ENCODE measurements around the gene NSG1. TPM values are rescaled to one million over a fixed set of nuclear protein-coding genes. Genes with fewer than 3 reads are reported as not detected.

Gene NSG1
- total and polyA plus RNA-seq, 2 of the 4 experiments (the other 2 are of a cell fraction): 0.72 to 1.6 TPM

DNA sequence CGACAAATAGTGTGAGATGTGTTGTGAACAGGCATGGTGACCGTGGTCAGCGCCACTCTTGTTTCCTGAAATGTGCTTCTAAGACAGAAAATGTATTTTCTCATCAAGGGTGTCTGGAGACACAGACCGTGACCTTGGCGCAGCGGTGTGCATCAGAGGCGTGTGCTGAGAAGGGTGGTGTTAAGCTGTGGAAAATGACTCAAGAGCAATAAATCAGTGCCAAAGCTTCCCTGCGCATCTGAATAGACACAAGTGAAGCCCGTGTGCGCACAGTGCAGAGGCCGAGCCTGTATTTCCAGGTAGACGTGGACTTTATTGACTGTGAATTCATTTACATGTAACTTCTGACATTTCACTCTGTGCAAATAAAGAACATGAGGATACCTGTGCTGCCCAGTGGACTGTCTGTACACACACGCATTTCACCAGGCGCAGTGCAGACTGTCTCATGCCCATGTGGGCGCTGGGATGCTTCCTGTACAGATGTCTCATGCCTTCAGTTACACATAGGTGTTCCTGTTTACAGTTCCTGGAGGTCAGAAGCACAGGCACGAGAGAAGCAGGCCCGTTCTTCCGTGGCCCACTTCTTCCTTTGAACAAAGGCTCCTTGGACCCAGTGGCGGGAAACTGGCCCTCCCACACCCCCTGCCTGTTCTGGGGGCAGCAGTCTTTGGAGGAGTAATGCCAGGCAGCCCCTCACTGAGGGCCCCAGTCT lies 31.9 kb downstream of the NSG1 start:
- in situ Hi-C loops (cut with MboI; ENCODE audit: low sequenced_read_pairs) (no loop called here), dilution Hi-C loops (cut with HindIII; ENCODE audit: low sequenced_read_pairs, unreplicated experiment) (no loop called here), intact Hi-C loops (cut with micrococcal nuclease) (no loop called here)
- 97% methylated on average over 7 of the region's 19 CpGs; no CpG with 5 or more reads in 1 of the 2 experiments for WGBS, 2 experiments (ENCODE audit: extremely low coverage in 2 of 2, insufficient read length in 1 of 2)
- Histone ChIP-seq H3K4me1 (ENCODE audit: control insufficient read depth, insufficient read depth, low read length) (no peaks in the 10 kb centered on the region), H3K18ac (ENCODE audit: low read depth, low read length) (no peak overlapping the region), H3K79me1 (ENCODE audit: low read depth in 1 of 2, low read length in 2 of 2) (no peaks in the 10 kb centered on the region), H3K4me2 (ENCODE audit: low read depth, low read length) (no peak overlapping the region), H3K23ac (ENCODE audit: low read depth, low read length) (no peak overlapping the region), H4K5ac (ENCODE audit: low read depth, low read length) (no peak overlapping the region), H3K4me3 (ENCODE audit: insufficient read depth, low read depth, low read length) (no peak overlapping the region), H2BK120ac (ENCODE audit: low read depth, low read length) (no peak overlapping the region), H4K8ac (ENCODE audit: low read depth in 2 of 2, low read length in 2 of 2) (no peak overlapping the region), H2AK5ac (ENCODE audit: low read depth, low read length) (no peak overlapping the region), H2BK15ac (ENCODE audit: low read depth, low read length) (no peak overlapping the region), H3K9ac (ENCODE audit: low read depth, low read length) (no peak overlapping the region), H3K4ac (ENCODE audit: low read depth, low read length) (no peak overlapping the region), H2AFZ (replicated peaks; ENCODE audit: low read length, poor library complexity) (no peak overlapping the region), H2BK20ac (ENCODE audit: low read depth, low read length) (no peak overlapping the region), H4K91ac (ENCODE audit: insufficient read depth, low read depth, low read length) (no peak overlapping the region), H3K27ac (ENCODE audit: insufficient read depth, low read length) (no peak overlapping the region), H3K9me1 (ENCODE audit: insufficient read depth, low read length) (0 out of 2 replicates have a peak, but pooled peaks cover 4% of the 10 kb centered on the region), H3K56ac (ENCODE audit: extremely low read depth, insufficient read depth, low read length) (no peak overlapping the region), H4K20me1 (ENCODE audit: insufficient read depth, low read length) (no peaks in the 10 kb centered on the region), H3K27me3 (ENCODE audit: control insufficient read depth, insufficient read depth, low read length) (no peaks in the 10 kb centered on the region), H2BK5ac (ENCODE audit: low read depth, low read length, poor library complexity, severe bottlenecking) (no peak overlapping the region), H3K14ac (replicated peaks; ENCODE audit: low read depth, low read length) (no peak overlapping the region), H3K36me3 (ENCODE audit: control insufficient read depth, insufficient read depth, low read length) (peaks cover 42% of the 10 kb centered on the region), H3K9me3 (ENCODE audit: control insufficient read depth, insufficient read depth, low read length) (no peaks in the 10 kb centered on the region), H2AK9ac (replicated peaks; ENCODE audit: low read depth, low read length, poor library complexity) (no peak overlapping the region)
- TSS peak; percentile 81 for BruUV-seq (replicated peaks)
- CTCF ChIA-PET: no interaction called here
- no peak for DNase-seq
- no peak for ATAC-seq (ENCODE audit: low read depth)
- TF ChIP-seq NFE2L2 (IDR thresholded peaks at IDR 0.05; ENCODE audit: low read depth, low read length) (no peak), RAD21 (IDR thresholded peaks at IDR 0.05; ENCODE audit: low read length) (no peak), MAZ (IDR thresholded peaks at IDR 0.05; ENCODE audit: borderline replicate concordance, low read depth, low read length) (no peak), RFX5 (IDR thresholded peaks at IDR 0.05; ENCODE audit: low read depth, low read length) (no peak), SMC3 (IDR thresholded peaks at IDR 0.05; ENCODE audit: low read depth, low read length) (no peak), MXI1 (IDR thresholded peaks at IDR 0.05; ENCODE audit: borderline replicate concordance, low read depth, low read length) (no peak), CEBPB (IDR thresholded peaks at IDR 0.05; ENCODE audit: low read depth, low read length) (no peak), POLR2A (IDR thresholded peaks at IDR 0.05; ENCODE audit: low read depth, low read length) (no peak)
- TF ChIP-seq, protein P1, sequence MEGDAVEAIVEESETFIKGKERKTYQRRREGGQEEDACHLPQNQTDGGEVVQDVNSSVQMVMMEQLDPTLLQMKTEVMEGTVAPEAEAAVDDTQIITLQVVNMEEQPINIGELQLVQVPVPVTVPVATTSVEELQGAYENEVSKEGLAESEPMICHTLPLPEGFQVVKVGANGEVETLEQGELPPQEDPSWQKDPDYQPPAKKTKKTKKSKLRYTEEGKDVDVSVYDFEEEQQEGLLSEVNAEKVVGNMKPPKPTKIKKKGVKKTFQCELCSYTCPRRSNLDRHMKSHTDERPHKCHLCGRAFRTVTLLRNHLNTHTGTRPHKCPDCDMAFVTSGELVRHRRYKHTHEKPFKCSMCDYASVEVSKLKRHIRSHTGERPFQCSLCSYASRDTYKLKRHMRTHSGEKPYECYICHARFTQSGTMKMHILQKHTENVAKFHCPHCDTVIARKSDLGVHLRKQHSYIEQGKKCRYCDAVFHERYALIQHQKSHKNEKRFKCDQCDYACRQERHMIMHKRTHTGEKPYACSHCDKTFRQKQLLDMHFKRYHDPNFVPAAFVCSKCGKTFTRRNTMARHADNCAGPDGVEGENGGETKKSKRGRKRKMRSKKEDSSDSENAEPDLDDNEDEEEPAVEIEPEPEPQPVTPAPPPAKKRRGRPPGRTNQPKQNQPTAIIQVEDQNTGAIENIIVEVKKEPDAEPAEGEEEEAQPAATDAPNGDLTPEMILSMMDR (conservative IDR thresholded peaks at IDR 0.05; ENCODE audit: low read depth, low read length): no peak
- TF ChIP-seq, protein P2, sequence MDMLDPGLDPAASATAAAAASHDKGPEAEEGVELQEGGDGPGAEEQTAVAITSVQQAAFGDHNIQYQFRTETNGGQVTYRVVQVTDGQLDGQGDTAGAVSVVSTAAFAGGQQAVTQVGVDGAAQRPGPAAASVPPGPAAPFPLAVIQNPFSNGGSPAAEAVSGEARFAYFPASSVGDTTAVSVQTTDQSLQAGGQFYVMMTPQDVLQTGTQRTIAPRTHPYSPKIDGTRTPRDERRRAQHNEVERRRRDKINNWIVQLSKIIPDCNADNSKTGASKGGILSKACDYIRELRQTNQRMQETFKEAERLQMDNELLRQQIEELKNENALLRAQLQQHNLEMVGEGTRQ (IDR thresholded peaks at IDR 0.05; ENCODE audit: low read depth, low read length): no peak
- POLR2A ChIA-PET (ENCODE audit: unreplicated experiment): no interaction called here
